GM12891 (cell line): ENCODE data around the gene DGKI.
A peak's percentile ranks its signal among the peaks of the same experiment; 100 is the strongest.

ENCODE experiments used
- DNase-seq: peaks from one replicate; pipeline ENCODE4 v3.0.0; 2011; ENCODE audit warnings: low spot score; ENCODE audit not compliant: insufficient read length
- FAIRE-seq: peaks from 2 replicates; lab custom pipeline; 2011; peaks lifted over from hg19 to GRCh38; lab: Jason Lieb, UNC
- PAX5 ChIP-seq: IDR thresholded peaks from 2 replicates; pipeline ENCODE4 v1.6.1; 2011; ENCODE audit warnings: low read length, moderate library complexity, mild to moderate bottlenecking; ENCODE audit not compliant: insufficient read depth, severe bottlenecking
- POLR2A ChIP-seq: IDR thresholded peaks from 2 replicates; pipeline ENCODE4 v1.6.1; 2011; ENCODE audit warnings: low read depth, low read length, control low read depth
- POLR2AphosphoS5 ChIP-seq: IDR thresholded peaks from 2 replicates; pipeline ENCODE4 v1.6.1; 2011; ENCODE audit warnings: low read depth, low read length, control low read depth
- POU2F2 ChIP-seq: IDR thresholded peaks from 2 replicates; pipeline ENCODE4 v1.6.1; 2011; ENCODE audit warnings: low read depth, mild to moderate bottlenecking, control low read depth, low read length, moderate library complexity
- SPI1 ChIP-seq: IDR thresholded peaks from 2 replicates; pipeline ENCODE4 v1.6.1; 2011; ENCODE audit warnings: low read depth, low read length, control low read depth
- TAF1 ChIP-seq: IDR thresholded peaks from 2 replicates; pipeline ENCODE4 v1.6.1; 2011; ENCODE audit warnings: low read depth, low read length, control low read depth

DGKI gene

DNA sequence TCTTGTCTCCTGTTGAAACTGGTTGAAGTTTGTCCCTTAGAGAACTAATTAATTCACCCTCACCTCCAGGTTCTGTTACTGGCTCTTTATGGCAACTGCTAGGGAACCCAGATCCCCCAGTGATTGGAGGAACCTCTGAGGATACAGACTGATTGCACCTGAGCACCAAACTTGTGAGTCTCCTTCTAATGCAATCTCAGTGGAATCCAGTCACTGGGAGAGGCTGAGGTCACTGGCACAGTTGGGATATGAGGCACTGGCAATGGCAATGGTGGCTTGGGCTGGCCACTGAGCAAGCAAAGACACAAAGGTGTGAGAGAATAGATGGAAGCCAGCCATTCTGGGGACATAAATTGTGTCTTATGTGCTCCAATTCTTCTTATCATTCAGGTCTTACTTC is 5.3 kb upstream of the DGKI start:
- TF ChIP-seq TAF1 (no peak), POLR2A (no peak), POU2F2 (no peak), SPI1 (no peak), PAX5 (no peak), POLR2AphosphoS5 (no peak)
- FAIRE-seq (no peak), DNase-seq (no peak)

DNA sequence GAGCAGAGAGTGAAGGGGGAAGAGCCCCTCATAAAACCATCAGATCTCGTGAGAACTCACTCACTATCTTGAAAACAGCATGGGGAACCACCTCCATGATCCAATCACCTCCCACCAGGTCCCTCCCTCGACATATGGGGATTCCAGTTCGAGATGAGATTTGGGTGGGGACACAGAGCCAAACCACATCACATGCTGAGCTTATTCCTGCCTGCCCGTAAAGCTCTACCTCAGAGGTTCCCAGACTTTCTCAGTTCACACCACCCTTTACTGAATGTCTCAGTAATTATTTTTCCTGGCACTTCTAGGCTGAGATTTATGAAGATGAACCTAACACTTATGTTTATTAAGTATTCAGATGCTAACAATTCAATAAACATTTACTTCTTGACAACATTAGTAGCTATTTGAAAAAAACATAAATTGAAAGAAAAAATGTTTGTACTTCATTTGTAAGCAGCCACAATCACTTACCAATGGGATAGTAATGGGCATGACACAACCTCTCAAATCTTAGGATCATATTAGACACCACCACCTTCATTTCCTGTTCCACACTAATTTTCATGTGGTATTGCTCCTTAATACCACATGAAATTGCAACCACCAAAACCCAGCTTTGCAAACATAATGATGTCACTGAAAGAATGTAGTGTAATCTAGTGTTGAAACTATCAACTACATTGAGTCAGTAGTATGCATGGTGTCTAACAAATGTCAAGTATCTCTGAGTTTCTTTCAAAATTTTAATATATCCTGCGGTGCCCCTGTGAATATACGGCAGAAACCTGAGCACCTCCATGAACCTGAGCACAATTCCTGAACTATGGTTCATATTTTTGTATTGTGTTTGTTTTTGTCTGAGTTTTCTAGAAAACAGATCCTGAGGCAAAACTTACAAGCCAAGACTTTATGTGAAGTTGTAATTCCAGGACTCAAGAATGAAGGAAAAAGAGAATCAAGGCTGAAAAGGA is 4.5 kb upstream of the DGKI start:
- no peak for FAIRE-seq
- TF ChIP-seq POLR2AphosphoS5 (no peak), PAX5 (no peak), SPI1 (no peak), TAF1 (no peak), POLR2A (no peak), POU2F2 (no peak)
- no peak for DNase-seq

DNA sequence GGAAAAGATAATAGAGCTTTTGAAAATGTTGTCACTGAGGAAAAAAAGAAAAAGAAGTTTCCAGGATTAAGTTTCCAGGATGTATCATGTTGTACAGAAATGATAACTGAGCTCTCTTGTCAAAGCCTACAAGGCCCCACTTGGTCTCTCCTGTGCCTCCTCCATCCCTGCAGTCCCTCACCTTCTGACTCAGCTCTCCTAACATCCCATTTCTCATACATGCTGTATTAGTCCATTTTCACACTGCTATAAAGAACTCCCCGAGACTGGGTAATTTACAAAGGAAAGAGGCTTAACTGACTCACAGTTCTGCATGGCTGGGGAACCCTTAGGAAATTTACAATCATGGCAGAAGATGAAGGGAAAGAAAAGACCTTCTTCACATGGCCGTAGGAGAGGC is 3.8 kb upstream of the DGKI start:
- DNase-seq (no peak), FAIRE-seq (no peak)
- TF ChIP-seq SPI1 (no peak), POLR2AphosphoS5 (no peak), TAF1 (no peak), POLR2A (no peak), POU2F2 (no peak), PAX5 (no peak)

DNA sequence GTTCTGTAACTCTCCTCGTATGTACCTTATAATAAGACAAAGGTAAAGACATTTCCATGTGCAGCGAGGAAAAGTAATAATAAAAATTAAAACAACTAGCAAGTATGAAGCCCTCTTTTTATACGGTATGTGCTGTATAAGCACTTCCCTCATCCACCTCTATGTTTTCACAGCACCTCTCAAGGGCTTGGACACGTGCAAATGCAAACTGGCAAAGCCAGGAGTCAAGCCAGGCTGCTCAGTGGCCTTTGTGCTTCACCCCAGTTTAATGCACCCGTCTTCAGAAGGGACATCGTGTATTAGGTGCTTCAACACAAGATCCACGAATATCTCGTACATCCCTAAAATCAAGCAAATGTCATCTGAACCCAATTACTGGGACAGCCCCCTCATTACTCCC is 1.3 kb upstream of the DGKI start:
- no peak for DNase-seq
- no peak for TF ChIP-seq SPI1
- FAIRE-seq, result peak; percentile 31

DNA sequence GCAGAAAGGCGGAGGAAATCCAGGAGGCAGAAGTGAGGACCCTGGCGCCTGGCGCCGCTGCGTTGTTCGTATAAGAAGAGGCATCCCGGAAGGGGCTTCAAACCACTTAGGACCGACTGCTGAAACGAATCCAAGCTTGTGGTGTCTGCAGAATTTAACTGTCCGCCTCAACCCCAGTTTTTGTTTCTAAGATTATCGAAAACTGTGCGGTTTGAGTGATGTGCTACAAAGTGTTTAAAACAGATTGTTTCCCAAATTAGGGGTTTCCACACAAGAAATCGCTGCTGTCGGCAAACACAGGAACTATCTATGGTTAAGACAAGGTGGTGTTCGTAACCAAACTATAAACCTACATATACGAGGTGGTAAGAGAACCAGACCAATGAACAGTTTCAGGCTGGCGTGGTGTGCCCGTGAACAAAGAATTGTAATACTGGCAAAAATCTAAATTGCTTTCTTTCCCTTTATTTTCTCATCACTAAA is 835 bp upstream of the DGKI start:
- no peak for DNase-seq
- FAIRE-seq, result no peak
- TF ChIP-seq POLR2A (no peak), TAF1 (no peak), POLR2AphosphoS5 (0 out of 2 replicates have a peak, but pooled peaks have one; percentile 24), SPI1 (no peak), PAX5 (no peak)

DNA sequence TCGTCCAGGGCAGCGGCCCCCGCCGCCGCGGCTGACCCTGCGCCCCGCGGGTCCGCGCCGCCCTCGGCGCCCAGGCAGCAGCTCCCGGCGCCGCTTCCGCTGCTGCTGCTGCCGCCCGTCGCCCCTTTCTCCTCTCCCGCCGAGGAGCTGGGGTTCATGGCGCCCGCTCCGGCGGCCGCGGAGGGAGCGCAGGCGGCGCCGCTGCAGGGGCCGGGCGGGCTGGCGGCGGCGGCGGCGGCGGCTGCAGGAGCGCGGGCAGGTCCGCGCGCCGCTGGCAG is 286 bp downstream of the DGKI start:
- DNase-seq (peak; percentile 38), FAIRE-seq (no peak)
- TF ChIP-seq TAF1 (no peak), POU2F2 (no peak), SPI1 (no peak), POLR2AphosphoS5 (no peak), PAX5 (no peak), POLR2A (no peak)

DNA sequence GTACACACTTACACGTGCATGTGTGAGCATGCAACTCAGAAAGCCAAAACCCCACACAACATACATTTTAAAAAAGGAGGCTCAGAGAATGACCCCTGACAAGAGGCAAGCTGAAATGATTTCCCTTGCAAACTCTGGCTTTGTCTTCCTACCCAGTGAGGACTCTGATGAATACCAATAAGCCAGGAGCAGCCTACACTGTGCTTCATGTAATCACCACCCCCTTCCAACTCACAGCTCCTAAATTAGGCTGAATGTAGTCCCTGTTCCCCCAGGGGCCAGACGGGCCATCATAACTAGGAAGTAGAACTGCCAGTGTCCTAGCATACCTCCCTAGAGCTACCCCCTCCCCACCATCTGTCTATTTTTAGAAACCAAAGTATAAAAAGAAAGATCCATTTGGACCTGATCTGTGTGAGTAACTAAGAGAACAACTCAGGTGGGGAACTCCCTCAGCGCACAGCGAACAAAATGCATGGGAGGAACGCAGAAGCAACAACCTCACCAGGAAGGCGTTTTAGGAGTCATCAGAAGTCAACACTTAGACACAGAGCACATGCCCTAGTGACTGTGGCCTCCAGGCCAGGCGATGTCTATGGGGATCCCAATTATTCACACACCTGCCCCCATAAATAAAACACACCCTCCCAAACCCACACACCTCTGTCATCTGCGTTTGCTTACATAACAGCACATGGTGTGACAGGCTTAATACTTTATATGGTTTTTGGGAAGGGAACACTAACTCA is 1.9 kb downstream of the DGKI start:
- TF ChIP-seq POLR2AphosphoS5 (no peak), PAX5 (no peak)
- DNase-seq (no peak), FAIRE-seq (no peak)

DNA sequence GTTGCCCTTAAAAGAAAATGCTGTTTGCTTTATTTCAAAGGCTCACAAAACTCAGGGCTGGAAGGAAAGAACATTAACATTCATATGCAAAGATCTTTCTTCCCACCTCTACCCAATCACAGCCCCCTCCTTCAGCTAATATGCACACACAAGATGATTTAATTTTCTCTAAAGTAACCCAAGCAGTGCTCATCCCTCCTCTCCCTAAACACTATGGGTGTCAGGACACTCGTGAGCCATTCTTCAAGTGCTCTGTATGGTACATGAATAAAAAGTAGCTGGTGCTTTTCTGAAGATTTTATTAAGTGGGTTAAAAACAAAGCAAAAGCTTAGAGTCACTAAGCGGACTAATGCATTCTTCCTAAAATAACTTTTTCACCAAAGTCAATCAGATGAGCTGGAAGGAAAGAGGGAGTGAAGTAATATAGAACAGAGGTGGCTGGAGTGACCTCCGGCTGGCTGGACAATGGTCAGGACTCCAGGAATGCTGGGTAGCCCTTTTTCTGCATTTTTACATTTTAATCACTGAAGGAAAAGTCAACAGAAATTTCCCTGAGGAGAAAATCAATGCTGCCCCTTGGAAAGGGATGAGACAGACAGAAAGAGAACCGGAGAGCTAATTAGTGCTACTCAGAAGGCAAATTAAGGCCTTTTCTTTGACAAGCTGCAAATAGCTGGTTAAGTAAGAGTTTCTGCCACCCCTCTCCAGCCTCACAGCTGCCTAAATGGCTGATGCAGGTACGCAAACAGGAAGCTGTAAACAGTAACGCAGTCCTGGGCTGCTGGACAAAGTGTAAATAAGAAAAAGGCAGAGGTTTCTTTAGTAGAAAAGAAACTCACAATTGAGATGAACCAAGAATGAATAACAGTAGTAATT is 6.6 kb downstream of the DGKI start:
- no peak for DNase-seq
- TF ChIP-seq PAX5 (no peak), POLR2AphosphoS5 (no peak), POLR2A (no peak), POU2F2 (no peak), TAF1 (no peak), SPI1 (no peak)
- FAIRE-seq, result no peak

DNA sequence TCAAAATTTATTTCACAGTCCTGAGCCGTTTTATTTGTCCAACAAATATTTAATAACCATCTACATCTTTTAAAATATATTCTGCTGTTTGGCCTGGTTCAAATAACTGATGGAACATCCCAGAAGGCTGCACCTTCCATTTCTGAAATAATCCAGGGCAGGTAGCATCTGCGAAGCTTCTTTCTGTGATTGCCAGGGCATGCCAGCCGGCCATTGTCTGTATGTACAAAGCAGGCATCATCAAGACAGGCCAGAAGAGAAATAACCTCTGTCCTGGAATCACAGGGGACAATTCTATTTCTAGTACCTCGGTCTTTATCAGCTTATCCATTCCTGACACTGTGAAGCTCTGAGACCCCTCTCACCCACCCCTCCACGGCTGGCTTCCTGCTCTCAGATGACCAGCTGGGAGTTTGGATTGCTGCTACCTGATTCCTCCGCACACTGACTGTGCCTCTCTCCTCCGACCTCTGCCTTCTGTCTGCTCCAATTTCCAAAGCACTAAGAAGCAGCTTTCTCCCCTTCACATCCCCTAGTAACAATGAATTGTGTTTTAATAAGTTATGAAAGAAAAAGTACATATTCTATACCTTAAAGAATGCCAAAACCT is 8.0 kb downstream of the DGKI start:
- no peak for TF ChIP-seq POU2F2
- no peak for TF ChIP-seq POLR2A
- TF ChIP-seq TAF1, result no peak
- no peak for TF ChIP-seq POLR2AphosphoS5
- FAIRE-seq, result no peak

More for the DNA sequence above, 8.0 kb downstream of the DGKI start:
- DNase-seq, result no peak
